GM12878 (cell line): ENCODE data around the gene ATP6V1G3.

ENCODE experiments used
- FOS ChIP-seq: IDR thresholded peaks from 3 replicates; pipeline ENCODE4 v1.6.1; 2011; ENCODE audit warnings: borderline replicate concordance; ENCODE audit not compliant: insufficient read length; ENCODE audit errors: extremely low read depth
- NFIC ChIP-seq: IDR thresholded peaks from 2 replicates; pipeline ENCODE4 v1.6.1; 2012; ENCODE audit warnings: low read depth, mild to moderate bottlenecking, inconsistent platforms, low read length, moderate library complexity
- POLR2AphosphoS5 ChIP-seq: IDR thresholded peaks from 2 replicates; pipeline ENCODE4 v1.6.1; 2011; ENCODE audit warnings: mild to moderate bottlenecking, low read length, inconsistent platforms

- no peak for TF ChIP-seq FOS
- no peak for TF ChIP-seq POLR2AphosphoS5
- TF ChIP-seq NFIC = no peak
These were observed 9.5 kb downstream of the ATP6V1G3 start for GRCh38 chr1:198530953-198531352.
